ENCODE data around the gene RTL1.

Gene RTL1

DNA sequence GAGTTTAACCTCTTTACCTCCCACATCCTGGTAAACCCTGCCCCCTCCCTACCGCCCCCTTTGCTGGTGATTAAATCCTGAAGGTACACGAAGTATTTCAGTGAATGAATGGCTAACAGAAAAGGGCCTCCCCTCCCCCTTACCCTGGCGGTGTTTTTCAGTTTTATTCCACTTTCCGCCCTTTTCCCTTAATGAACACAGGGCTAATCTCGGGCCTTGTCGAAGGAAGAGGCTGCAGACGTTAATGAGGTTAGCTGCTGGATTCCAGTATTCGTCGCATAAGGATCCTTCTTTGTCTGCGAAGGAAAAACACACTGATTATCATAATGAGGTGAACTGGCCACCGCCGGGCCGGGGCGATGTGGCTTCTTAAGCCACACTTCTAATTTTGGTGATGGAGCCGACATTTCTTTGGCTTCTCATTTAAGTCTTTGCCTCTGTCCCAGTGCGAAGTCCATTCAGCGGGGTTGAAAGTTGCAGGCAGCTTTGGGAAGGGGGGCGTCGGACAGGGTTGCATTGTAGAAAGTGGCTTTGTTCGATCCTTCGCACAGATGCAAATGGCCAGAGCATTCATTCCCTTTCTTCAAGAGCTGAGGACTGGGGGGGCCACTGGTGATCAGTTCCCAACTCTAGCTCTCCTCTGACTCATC, 71.1 kb downstream of the RTL1 start:
- ChIA-PET CTCF (no interaction called here), POLR2A (ENCODE audit: low non-redundant PET) (no interaction called here)
- no peak for DNase-seq (ENCODE audit: low spot score)
- H3K27ac ChIP-seq = no peak overlapping the region
- TF ChIP-seq, protein P1, sequence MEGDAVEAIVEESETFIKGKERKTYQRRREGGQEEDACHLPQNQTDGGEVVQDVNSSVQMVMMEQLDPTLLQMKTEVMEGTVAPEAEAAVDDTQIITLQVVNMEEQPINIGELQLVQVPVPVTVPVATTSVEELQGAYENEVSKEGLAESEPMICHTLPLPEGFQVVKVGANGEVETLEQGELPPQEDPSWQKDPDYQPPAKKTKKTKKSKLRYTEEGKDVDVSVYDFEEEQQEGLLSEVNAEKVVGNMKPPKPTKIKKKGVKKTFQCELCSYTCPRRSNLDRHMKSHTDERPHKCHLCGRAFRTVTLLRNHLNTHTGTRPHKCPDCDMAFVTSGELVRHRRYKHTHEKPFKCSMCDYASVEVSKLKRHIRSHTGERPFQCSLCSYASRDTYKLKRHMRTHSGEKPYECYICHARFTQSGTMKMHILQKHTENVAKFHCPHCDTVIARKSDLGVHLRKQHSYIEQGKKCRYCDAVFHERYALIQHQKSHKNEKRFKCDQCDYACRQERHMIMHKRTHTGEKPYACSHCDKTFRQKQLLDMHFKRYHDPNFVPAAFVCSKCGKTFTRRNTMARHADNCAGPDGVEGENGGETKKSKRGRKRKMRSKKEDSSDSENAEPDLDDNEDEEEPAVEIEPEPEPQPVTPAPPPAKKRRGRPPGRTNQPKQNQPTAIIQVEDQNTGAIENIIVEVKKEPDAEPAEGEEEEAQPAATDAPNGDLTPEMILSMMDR (conservative IDR thresholded peaks at IDR 0.05; ENCODE audit: low read depth) = no peak

DNA sequence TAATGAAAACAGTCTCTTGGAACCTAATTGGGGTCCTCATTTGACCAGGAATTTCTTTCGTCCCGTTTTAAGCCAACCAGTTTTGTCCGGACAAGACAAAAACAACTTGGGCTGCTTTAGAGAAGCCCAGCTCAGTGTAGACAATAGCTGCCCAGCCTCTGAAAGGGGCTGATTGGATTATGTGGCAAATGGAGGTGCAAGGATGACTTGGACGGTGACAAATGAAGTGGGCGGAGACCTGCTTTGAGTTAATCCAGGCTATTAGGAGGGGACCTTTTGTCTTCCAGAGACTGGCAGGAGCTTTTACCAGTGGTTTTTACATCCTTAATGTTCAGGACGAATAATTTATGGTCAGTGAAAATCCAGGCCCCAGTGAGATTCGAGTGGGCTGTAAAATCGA, 72.8 kb downstream of the RTL1 start:
- ChIA-PET CTCF (interaction anchor here (0.6 kb wide), 1 partner anchor 298 kb away, joined by 3 read pairs; no protein-coding TSS in a partner anchor), POLR2A (ENCODE audit: low non-redundant PET) (no interaction called here)
- H3K27ac ChIP-seq = no peak overlapping the region
- TF ChIP-seq, protein P1 (conservative IDR thresholded peaks at IDR 0.05; ENCODE audit: low read depth) = no peak
- no peak for DNase-seq (ENCODE audit: low spot score)
